ENCODE measurements around the gene CHAT.

- TF ChIP-seq CTCF (IDR thresholded peaks at IDR 0.05) (no peak), POLR2AphosphoS5 (IDR thresholded peaks at IDR 0.05) (no peak)
Measured at GRCh38 chr10:49634069-49634660, 20.3 kb downstream of the CHAT start.
